Measurements from ENCODE around the gene MARCO. TPM values are rescaled to one million over a fixed set of nuclear protein-coding genes. Genes with fewer than 3 reads are reported as not detected.

The MARCO gene
- total and polyA plus RNA-seq, 2 experiments from 2014 or later, result not detected

DNA sequence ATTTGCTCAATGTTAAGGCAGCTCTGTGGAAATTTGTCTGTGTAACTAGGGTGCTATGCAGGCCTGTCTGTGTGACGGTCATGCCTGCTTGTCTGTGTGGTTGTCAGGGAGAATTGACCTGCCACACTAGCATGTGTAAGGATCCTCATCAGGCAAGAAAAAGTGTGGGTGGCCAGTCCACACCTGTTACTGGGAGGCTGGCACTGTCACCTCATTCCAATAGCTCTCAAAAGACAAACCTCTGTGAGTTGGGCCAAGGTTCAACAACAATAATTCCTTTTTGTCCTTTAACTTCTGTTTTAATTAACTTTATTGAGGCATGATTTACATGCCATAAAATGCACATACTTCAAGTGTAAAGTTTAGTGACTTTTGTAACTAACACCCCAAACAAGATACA, 4.2 kb upstream of the MARCO start (continued):
- TF ChIP-seq ETS1 (IDR thresholded peaks at IDR 0.05) (no peak), ZNF114 (CRISPR knock-in tag; IDR thresholded peaks at IDR 0.05) (no peak), ZNF331 (CRISPR knock-in tag; IDR thresholded peaks at IDR 0.05; ENCODE audit: low read depth) (no peak)

- Mint-ChIP-seq H3K9me3 (no peaks in the 10 kb centered on the region), H3K27me3 (ENCODE audit: insufficient read depth, low read depth, poor library complexity) (no peaks in the 10 kb centered on the region), H3K4me3 (no peak overlapping the region), H3K27ac (no peak overlapping the region), H3K4me1 (no peaks in the 10 kb centered on the region), H3K36me3 (ENCODE audit: low read depth) (no peaks in the 10 kb centered on the region)
- H3K4me2 ChIP-seq, result no peak overlapping the region
- peaks cover 4% of the 10 kb centered on the region; the same call in 1 of the 2 replicates for H4K20me1 ChIP-seq (replicated peaks; ENCODE audit: insufficient read depth)
- DNase-seq (ENCODE audit: low spot score) (no peak), ATAC-seq (no peak)
- H2AFZ ChIP-seq, result peak overlapping the region; percentile 43; the same call in 1 of the 2 replicates
- H3K4me1 ChIP-seq (ENCODE audit: insufficient read depth), result no peaks in the 10 kb centered on the region
- no peaks in the 10 kb centered on the region for H3K36me3 ChIP-seq (ENCODE audit: insufficient read depth)
- H3K27me3 ChIP-seq (ENCODE audit: insufficient read depth), result no peaks in the 10 kb centered on the region
- H3F3A ChIP-seq (replicated peaks; ENCODE audit: low read depth), result no peaks in the 10 kb centered on the region
- peaks cover 2% of the 10 kb centered on the region; the same call in 1 of the 2 replicates for H3K9me2 ChIP-seq (ENCODE audit: insufficient read depth)
- H3K27ac ChIP-seq (ENCODE audit: low read depth), result no peak overlapping the region
- H3K4me3 ChIP-seq, result no peak overlapping the region
- H3K79me2 ChIP-seq (replicated peaks; ENCODE audit: insufficient read depth), result no peaks in the 10 kb centered on the region
- TF ChIP-seq, protein P1, sequence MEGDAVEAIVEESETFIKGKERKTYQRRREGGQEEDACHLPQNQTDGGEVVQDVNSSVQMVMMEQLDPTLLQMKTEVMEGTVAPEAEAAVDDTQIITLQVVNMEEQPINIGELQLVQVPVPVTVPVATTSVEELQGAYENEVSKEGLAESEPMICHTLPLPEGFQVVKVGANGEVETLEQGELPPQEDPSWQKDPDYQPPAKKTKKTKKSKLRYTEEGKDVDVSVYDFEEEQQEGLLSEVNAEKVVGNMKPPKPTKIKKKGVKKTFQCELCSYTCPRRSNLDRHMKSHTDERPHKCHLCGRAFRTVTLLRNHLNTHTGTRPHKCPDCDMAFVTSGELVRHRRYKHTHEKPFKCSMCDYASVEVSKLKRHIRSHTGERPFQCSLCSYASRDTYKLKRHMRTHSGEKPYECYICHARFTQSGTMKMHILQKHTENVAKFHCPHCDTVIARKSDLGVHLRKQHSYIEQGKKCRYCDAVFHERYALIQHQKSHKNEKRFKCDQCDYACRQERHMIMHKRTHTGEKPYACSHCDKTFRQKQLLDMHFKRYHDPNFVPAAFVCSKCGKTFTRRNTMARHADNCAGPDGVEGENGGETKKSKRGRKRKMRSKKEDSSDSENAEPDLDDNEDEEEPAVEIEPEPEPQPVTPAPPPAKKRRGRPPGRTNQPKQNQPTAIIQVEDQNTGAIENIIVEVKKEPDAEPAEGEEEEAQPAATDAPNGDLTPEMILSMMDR (conservative IDR thresholded peaks at IDR 0.05; ENCODE audit: low read depth in 2 of 2), result no peak
- no peak for TF ChIP-seq JUNB (IDR thresholded peaks at IDR 0.05; ENCODE audit: unreplicated experiment)
- TF ChIP-seq ZNF114 (CRISPR knock-in tag; IDR thresholded peaks at IDR 0.05), result no peak
- no peak for TF ChIP-seq EZH2 (IDR thresholded peaks at IDR 0.05; ENCODE audit: low read depth, unreplicated experiment)
- TF ChIP-seq NANOG (IDR thresholded peaks at IDR 0.05; ENCODE audit: borderline replicate concordance), result no peak
- TF ChIP-seq ZNF462 (CRISPR knock-in tag; IDR thresholded peaks at IDR 0.05), result no peak
- no peak for TF ChIP-seq POLR2AphosphoS5 (IDR thresholded peaks at IDR 0.05; ENCODE audit: low read depth)
- TF ChIP-seq EZH2phosphoT487 (IDR thresholded peaks at IDR 0.05; ENCODE audit: unreplicated experiment), result no peak
- TF ChIP-seq, protein P2, sequence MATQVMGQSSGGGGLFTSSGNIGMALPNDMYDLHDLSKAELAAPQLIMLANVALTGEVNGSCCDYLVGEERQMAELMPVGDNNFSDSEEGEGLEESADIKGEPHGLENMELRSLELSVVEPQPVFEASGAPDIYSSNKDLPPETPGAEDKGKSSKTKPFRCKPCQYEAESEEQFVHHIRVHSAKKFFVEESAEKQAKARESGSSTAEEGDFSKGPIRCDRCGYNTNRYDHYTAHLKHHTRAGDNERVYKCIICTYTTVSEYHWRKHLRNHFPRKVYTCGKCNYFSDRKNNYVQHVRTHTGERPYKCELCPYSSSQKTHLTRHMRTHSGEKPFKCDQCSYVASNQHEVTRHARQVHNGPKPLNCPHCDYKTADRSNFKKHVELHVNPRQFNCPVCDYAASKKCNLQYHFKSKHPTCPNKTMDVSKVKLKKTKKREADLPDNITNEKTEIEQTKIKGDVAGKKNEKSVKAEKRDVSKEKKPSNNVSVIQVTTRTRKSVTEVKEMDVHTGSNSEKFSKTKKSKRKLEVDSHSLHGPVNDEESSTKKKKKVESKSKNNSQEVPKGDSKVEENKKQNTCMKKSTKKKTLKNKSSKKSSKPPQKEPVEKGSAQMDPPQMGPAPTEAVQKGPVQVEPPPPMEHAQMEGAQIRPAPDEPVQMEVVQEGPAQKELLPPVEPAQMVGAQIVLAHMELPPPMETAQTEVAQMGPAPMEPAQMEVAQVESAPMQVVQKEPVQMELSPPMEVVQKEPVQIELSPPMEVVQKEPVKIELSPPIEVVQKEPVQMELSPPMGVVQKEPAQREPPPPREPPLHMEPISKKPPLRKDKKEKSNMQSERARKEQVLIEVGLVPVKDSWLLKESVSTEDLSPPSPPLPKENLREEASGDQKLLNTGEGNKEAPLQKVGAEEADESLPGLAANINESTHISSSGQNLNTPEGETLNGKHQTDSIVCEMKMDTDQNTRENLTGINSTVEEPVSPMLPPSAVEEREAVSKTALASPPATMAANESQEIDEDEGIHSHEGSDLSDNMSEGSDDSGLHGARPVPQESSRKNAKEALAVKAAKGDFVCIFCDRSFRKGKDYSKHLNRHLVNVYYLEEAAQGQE (IDR thresholded peaks at IDR 0.05; ENCODE audit: unreplicated experiment), result no peak
- TF ChIP-seq ETS1 (IDR thresholded peaks at IDR 0.05), result no peak
- TF ChIP-seq ZNF331 (CRISPR knock-in tag; IDR thresholded peaks at IDR 0.05; ENCODE audit: low read depth), result no peak
Observed at GRCh38 chr2:118939994-118940393, 2.0 kb upstream of the MARCO start.
